ENCODE data around the gene SLC16A10.

The SLC16A10 gene

DNA sequence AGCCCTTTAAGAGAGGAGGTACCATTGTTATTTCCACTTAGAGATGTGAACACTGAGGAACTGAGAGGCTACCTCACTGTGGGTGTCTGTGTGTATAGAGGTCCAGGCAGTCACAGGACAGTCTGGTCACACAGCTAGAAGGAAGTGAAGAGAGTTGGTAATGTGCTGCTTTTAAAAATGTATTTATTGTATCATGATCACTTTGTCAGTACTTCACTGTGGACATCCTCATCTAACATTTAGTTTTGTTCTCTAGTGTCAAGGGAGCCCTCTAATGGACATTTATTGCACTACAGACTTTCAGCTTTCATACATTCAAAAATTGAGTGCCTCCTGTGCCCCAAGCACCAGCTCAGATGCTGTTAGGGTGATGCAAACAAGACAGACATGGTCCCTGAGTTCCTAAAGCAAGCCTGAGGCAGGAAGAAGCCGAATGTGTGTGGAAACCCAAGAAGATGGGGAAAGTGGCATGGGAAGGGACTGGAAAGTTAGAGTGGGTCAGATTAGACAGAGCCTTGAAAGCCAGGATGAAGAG, 123.0 kb downstream of the SLC16A10 start:
- no peak overlapping the region for H3K4me3 ChIP-seq (ENCODE audit: low read depth, low read length)
- TF ChIP-seq, protein P1, sequence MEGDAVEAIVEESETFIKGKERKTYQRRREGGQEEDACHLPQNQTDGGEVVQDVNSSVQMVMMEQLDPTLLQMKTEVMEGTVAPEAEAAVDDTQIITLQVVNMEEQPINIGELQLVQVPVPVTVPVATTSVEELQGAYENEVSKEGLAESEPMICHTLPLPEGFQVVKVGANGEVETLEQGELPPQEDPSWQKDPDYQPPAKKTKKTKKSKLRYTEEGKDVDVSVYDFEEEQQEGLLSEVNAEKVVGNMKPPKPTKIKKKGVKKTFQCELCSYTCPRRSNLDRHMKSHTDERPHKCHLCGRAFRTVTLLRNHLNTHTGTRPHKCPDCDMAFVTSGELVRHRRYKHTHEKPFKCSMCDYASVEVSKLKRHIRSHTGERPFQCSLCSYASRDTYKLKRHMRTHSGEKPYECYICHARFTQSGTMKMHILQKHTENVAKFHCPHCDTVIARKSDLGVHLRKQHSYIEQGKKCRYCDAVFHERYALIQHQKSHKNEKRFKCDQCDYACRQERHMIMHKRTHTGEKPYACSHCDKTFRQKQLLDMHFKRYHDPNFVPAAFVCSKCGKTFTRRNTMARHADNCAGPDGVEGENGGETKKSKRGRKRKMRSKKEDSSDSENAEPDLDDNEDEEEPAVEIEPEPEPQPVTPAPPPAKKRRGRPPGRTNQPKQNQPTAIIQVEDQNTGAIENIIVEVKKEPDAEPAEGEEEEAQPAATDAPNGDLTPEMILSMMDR (IDR thresholded peaks at IDR 0.05; ENCODE audit: low read depth, low read length), result peak; percentile 46

DNA sequence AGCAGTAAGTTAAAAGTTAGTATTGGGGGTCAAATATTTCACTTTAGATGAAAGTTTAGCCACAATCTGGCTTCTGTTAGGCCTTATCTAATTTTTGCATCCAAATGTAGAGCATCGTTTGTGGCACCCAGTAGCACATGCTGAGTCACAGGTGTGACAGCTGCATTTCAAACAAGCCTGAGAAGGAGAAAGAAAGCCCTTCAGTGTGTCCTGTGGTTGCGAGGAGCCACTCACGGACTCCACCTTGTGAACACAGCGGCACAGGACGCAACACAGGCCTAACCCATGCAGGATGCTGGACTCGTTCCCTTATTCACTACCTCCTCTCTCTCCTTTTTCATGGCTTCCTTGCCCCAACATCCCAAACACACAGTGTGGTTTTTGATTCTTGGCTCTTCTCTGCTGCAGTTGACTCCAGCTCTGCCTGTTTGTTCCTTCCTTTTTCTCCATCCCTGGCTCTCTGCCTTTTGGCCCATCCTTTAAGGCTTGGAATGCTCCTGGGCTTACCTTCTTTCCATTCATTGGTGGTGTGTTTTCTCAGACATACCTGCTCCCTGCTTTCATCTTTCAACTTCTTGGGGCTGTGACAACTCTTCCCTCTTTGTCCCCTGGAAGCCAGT, 124.2 kb downstream of the SLC16A10 start:
- TF ChIP-seq, protein P1 (IDR thresholded peaks at IDR 0.05; ENCODE audit: low read depth, low read length), result no peak
- no peak overlapping the region for H3K4me3 ChIP-seq (ENCODE audit: low read depth, low read length)

DNA sequence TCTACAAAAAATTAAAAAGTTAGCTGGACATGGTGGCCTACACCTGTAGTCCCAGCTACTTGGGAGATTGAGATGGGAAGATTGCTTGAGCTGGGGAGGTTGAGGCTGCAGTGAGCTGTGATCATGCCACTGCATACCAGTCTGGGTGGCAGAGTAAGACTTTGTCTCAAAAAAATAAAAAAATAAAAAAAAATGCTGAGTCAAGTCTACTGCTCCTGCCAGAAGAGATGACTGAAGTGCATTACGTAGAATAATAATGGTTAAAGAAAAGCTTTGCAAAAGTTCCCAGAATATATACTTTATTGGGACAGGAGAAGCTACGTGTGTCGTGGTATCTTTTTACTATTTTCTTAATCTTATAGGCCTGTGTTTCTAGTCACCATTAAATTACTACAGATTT, 125.3 kb downstream of the SLC16A10 start:
- no peak overlapping the region for H3K4me3 ChIP-seq (ENCODE audit: low read depth, low read length)
- TF ChIP-seq, protein P1 (IDR thresholded peaks at IDR 0.05; ENCODE audit: low read depth, low read length), result no peak

DNA sequence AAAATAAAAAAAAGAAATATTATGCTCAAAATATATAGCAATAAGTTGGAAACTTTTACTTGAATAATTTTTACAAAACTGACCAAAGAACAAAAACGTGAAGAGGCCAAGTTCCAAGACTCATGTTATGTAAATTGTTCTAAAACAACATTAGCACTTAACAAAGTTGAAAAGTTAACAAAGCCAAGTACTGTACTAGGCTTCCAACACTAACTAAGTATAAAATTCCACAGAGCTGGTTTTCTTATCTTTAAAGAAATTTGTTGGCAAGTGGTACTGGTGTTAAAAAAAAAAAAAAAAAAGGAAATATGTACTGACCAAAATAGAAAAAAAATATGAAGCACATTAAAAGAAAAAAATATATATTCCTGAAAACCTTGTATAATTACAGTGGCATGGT, 127.8 kb downstream of the SLC16A10 start:
- TF ChIP-seq, protein P1 (IDR thresholded peaks at IDR 0.05; ENCODE audit: low read depth, low read length), result no peak
- H3K4me3 ChIP-seq (ENCODE audit: low read depth, low read length), result no peak overlapping the region

DNA sequence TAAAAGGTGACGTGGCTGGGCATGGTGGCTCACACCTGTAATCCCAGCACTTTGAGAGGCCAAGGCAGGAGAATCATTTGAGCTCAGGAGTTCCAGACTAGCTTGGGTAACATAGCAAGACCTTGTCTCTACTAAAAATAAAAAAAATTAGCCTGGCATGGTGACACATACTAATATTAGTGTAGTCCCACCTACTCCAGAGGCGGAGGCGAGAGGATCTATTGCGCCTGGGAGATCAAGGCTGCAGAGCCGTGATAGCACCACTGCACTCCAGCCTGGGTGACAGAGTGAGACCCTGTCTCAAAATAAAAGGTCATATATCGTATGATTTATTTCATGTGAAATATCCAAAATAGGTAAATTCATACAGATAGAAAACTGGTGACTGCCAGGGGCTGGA, 132.5 kb downstream of the SLC16A10 start:
- TF ChIP-seq, protein P1 (IDR thresholded peaks at IDR 0.05; ENCODE audit: low read depth, low read length), result no peak

DNA sequence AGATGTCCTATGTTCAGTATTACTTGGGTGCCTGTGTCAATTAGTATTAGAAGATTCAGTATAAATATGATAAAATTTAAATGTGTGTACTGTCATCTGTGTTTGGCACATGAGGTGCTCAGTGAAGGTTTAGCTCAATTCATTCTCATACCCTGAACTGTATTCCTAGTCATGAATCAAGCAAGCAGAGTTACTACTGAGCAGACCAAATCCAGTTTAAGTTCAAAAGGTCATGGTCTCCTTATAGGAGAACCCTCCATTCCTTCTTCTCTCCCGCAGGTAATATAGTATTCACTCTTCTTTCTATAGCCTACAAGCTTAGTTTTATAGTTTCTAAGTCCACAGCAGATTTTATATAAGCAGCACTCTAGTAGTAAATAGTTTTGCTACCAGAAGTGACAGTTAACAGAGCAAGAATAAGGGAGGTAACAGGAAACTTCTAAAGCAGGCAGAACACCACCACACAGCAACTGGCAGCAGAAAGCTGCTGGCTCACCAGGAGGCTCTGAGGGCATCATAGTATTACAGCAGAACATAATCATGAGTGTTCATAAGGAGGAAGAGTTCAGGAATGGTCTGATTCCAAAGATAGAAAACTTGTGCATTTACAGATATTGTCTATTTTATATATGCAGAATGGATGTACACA, 133.2 kb downstream of the SLC16A10 start:
- TF ChIP-seq, protein P1 (IDR thresholded peaks at IDR 0.05; ENCODE audit: low read depth, low read length), result no peak
- H3K4me3 ChIP-seq (ENCODE audit: low read depth, low read length), result no peak overlapping the region

More for the DNA sequence above, 132.5 kb downstream of the SLC16A10 start:
- no peak overlapping the region for H3K4me3 ChIP-seq (ENCODE audit: low read depth, low read length)

DNA sequence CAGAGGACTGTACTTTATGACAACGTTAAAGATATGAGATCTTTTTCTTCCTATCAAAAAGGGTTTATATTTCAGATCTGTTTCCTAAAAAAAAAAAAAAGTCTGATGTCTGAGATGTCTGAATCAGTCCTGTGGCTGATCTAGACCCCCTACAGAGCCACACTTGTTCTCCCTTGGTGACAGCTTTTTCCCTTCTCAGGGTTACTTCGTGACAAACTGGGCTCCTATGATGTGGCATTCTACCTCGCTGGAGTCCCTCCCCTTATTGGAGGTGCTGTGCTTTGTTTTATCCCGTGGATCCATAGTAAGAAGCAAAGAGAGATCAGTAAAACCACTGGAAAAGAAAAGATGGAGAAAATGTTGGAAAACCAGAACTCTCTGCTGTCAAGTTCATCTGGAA, 134.5 kb downstream of the SLC16A10 start:
- no peak overlapping the region for H3K4me3 ChIP-seq (ENCODE audit: low read depth, low read length)
- TF ChIP-seq, protein P1 (IDR thresholded peaks at IDR 0.05; ENCODE audit: low read depth, low read length), result no peak
